ENCODE data around the gene MMP24. TPM values are rescaled to one million over a fixed set of nuclear protein-coding genes. Genes with fewer than 3 reads are reported as not detected.

The MMP24 gene
- total RNA-seq, 1 donor from 2014 or later: 1.9 TPM

DNA sequence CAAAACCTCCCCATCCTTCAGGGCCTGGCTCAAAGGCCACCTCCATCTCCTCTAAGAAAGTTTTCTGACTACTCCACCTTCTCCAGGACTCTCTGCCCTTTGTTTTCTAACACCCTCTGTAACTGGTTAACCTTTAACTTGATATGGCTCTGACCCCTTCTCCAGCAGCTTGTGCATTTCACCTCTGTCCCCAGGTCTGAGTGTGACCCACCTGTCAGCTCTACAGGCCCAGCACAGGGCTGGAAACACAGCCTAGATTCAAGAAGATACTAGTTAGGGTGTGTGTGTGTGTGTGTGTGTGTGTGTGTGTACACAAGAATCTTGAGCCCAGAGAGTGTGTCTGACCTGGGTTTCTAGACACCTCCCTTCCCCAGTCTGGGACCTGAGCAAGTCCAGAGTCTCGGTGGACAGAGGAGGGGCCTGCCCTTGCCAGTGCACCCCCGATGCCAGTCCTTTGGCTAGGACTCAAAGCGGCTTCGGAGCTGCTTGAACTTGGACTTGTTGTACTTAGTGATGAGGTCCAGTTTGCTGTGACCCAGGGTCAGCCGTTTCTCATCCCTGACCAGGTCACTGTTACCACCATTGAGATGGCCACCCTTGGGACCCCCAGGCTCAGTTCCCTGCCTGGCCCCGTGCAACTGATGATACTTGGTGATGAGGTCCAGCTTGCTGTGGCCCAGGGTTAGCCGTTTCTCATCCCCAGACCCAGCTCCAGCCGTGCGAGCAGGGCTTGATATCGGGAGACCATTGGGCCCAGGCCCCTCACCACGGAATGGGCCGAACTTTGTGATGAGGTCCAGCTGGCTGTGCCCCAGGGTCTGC lies 59.8 kb downstream of the MMP24 start:
- no peaks in the 10 kb centered on the region for H3K27me3 ChIP-seq
- peaks cover 24% of the 10 kb centered on the region for H3K4me1 Mint-ChIP-seq
- no peaks in the 10 kb centered on the region for H3K9me3 Mint-ChIP-seq
- peaks cover 6% of the 10 kb centered on the region for H3K4me1 ChIP-seq
- H3K4me2 ChIP-seq: no peak overlapping the region
- TF ChIP-seq EZH2 (IDR thresholded peaks at IDR 0.05) (no peak), CTCF (IDR thresholded peaks at IDR 0.05) (no peak), EZH2phosphoT487 (IDR thresholded peaks at IDR 0.05) (no peak)
- H3K27ac Mint-ChIP-seq: no peak overlapping the region
- H3K36me3 Mint-ChIP-seq: peaks cover 6% of the 10 kb centered on the region
- H3K27ac ChIP-seq: no peak overlapping the region
- no peaks in the 10 kb centered on the region for H3K36me3 ChIP-seq
- H4K20me1 ChIP-seq (ENCODE audit: low read depth): peaks cover 12% of the 10 kb centered on the region
- H3K9ac ChIP-seq: no peak overlapping the region
- H3K9me3 ChIP-seq (ENCODE audit: low read depth): no peaks in the 10 kb centered on the region
- no peak for DNase-seq (ENCODE audit: low spot score)
- no peaks in the 10 kb centered on the region for H3F3A ChIP-seq (ENCODE audit: low read depth)
- H3K27me3 Mint-ChIP-seq (ENCODE audit: insufficient read depth, low read depth): peaks cover 9% of the 10 kb centered on the region
- no peak overlapping the region for H2AFZ ChIP-seq (replicated peaks)
- peak overlapping the region; percentile 89 for H3K4me3 Mint-ChIP-seq
- no peak overlapping the region for H3K4me3 ChIP-seq
- peaks cover 31% of the 10 kb centered on the region for H3K79me2 ChIP-seq (ENCODE audit: low read depth)

DNA sequence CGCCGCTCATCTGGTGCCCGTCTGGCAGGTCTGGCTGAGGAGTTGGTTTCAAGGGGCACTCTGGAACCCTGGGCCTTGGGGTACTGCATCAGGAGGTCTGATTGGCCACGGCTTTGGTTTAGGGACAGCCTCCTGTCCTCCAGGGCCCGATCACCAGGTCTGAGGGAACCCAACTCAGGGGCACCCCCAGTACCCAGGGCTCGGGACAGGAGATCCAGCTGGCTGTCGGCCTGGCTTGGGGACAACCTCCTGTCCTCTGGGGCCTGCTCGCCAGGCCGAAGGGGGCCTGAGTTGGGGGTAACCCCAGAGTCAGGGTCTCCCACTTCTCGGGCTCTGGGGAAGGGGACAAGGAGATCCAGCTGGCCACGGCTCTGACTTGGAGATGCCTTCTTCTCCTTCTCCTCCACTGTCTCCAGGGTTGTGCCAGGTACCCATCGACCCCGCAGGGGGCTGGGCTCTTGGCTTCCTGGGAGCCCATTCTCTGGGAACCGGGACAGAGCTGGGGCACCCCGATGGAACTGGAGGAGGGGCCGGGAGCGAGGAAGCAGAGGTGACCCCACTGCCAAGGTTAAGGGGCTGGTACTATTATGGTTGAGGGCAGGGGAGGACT lies 60.5 kb downstream of the MMP24 start:
- Histone ChIP-seq H3K4me2 (no peak overlapping the region), H3F3A (ENCODE audit: low read depth) (no peaks in the 10 kb centered on the region), H3K79me2 (ENCODE audit: low read depth) (peaks cover 24% of the 10 kb centered on the region), H4K20me1 (ENCODE audit: low read depth) (peaks cover 12% of the 10 kb centered on the region), H3K4me3 (no peak overlapping the region), H3K9ac (no peak overlapping the region), H3K9me3 (ENCODE audit: low read depth) (no peaks in the 10 kb centered on the region), H3K27me3 (no peaks in the 10 kb centered on the region), H3K4me1 (peaks cover 6% of the 10 kb centered on the region), H3K36me3 (no peaks in the 10 kb centered on the region), H2AFZ (replicated peaks) (no peak overlapping the region), H3K27ac (no peak overlapping the region)
- no peak overlapping the region for H3K27ac Mint-ChIP-seq
- peaks cover 24% of the 10 kb centered on the region for H3K4me1 Mint-ChIP-seq
- no peak for TF ChIP-seq EZH2 (IDR thresholded peaks at IDR 0.05)
- TF ChIP-seq CTCF (IDR thresholded peaks at IDR 0.05): no peak
- TF ChIP-seq EZH2phosphoT487 (IDR thresholded peaks at IDR 0.05): no peak
- DNase-seq (ENCODE audit: low spot score): no peak
- no peak overlapping the region for H3K4me3 Mint-ChIP-seq
- H3K36me3 Mint-ChIP-seq: peaks cover 3% of the 10 kb centered on the region
- no peaks in the 10 kb centered on the region for H3K9me3 Mint-ChIP-seq
- peaks cover 9% of the 10 kb centered on the region for H3K27me3 Mint-ChIP-seq (ENCODE audit: insufficient read depth, low read depth)

- no peaks in the 10 kb centered on the region for H3K36me3 Mint-ChIP-seq
- Histone ChIP-seq H3K4me1 (peaks cover 6% of the 10 kb centered on the region), H2AFZ (replicated peaks) (no peak overlapping the region), H3K79me2 (ENCODE audit: low read depth) (peaks cover 17% of the 10 kb centered on the region), H3K27me3 (no peaks in the 10 kb centered on the region), H3F3A (ENCODE audit: low read depth) (no peaks in the 10 kb centered on the region), H3K9ac (no peak overlapping the region), H4K20me1 (ENCODE audit: low read depth) (peaks cover 12% of the 10 kb centered on the region), H3K4me2 (no peak overlapping the region), H3K4me3 (no peak overlapping the region), H3K36me3 (no peaks in the 10 kb centered on the region), H3K27ac (no peak overlapping the region), H3K9me3 (ENCODE audit: low read depth) (no peaks in the 10 kb centered on the region)
- no peak for TF ChIP-seq EZH2 (IDR thresholded peaks at IDR 0.05)
- TF ChIP-seq CTCF (IDR thresholded peaks at IDR 0.05): no peak
- TF ChIP-seq EZH2phosphoT487 (IDR thresholded peaks at IDR 0.05): no peak
- H3K27ac Mint-ChIP-seq: no peak overlapping the region
- no peak overlapping the region for H3K4me3 Mint-ChIP-seq
- H3K9me3 Mint-ChIP-seq: no peaks in the 10 kb centered on the region
- peaks cover 11% of the 10 kb centered on the region for H3K27me3 Mint-ChIP-seq (ENCODE audit: insufficient read depth, low read depth)
- DNase-seq (ENCODE audit: low spot score): no peak
- H3K4me1 Mint-ChIP-seq: peaks cover 22% of the 10 kb centered on the region
Measured at GRCh38 chr20:35287509-35288324, 61.2 kb downstream of the MMP24 start.

Measured in neural progenitor cell (in vitro differentiated cells).